ENCODE data around the gene RHOJ.
"Not testable (repeated sequence)": the region's sequence is repeated elsewhere in the genome, so short reads cannot be mapped to it uniquely, and the experiment has no call there.

Gene RHOJ

GRCh38 chr14:63204407-63205043 lies at the start of gene RHOJ:
TSS of gene RHOJ (plus strand) at chr14:63204443. CDS start at chr14:63204870, 427 bp downstream.
- DNase-seq, result no peak

GRCh38 chr14:63155511-63156185 lies 48.6 kb upstream of the RHOJ start:
- no peak for DNase-seq

GRCh38 chr14:63157195-63157594 lies 47.0 kb upstream of the RHOJ start:
- DNase-seq, result no peak

- DNase-seq, result no peak
Measured at GRCh38 chr14:63163306-63163705, 40.9 kb upstream of the RHOJ start.

- DNase-seq, result no peak
Measured at GRCh38 chr14:63164108-63164683, 40.0 kb upstream of the RHOJ start.

- not testable (repeated sequence) for DNase-seq
Measured at GRCh38 chr14:63165267-63165666, 39.0 kb upstream of the RHOJ start.

GRCh38 chr14:63167044-63167443 lies 37.2 kb upstream of the RHOJ start:
- no peak for DNase-seq

- DNase-seq, result no peak
Measured at GRCh38 chr14:63174760-63175191, 29.5 kb upstream of the RHOJ start.

GRCh38 chr14:63175531-63175930 lies 28.7 kb upstream of the RHOJ start:
- no peak for DNase-seq

GRCh38 chr14:63178912-63179311 lies 25.3 kb upstream of the RHOJ start:
- DNase-seq, result no peak

GRCh38 chr14:63179383-63179782 lies 24.9 kb upstream of the RHOJ start:
- DNase-seq, result no peak

- no peak for DNase-seq
Measured at GRCh38 chr14:63180011-63180410, 24.2 kb upstream of the RHOJ start.

- no peak for DNase-seq
Measured at GRCh38 chr14:63182968-63183367, 21.3 kb upstream of the RHOJ start.

- no peak for DNase-seq
Measured at GRCh38 chr14:63186453-63186852, 17.8 kb upstream of the RHOJ start.

- no peak for DNase-seq
Measured at GRCh38 chr14:63191211-63191610, 13.0 kb upstream of the RHOJ start.

- DNase-seq, result no peak
Measured at GRCh38 chr14:63192085-63192484, 12.2 kb upstream of the RHOJ start.

- no peak for DNase-seq
Measured at GRCh38 chr14:63193236-63193635, 11.0 kb upstream of the RHOJ start.

GRCh38 chr14:63200035-63200740 lies 4.1 kb upstream of the RHOJ start:
- no peak for DNase-seq

GRCh38 chr14:63200767-63201166 lies 3.5 kb upstream of the RHOJ start:
- no peak for DNase-seq

GRCh38 chr14:63203015-63203414 lies 1.2 kb upstream of the RHOJ start:
- no peak for DNase-seq

- DNase-seq, result no peak
Measured at GRCh38 chr14:63203618-63204406, 431 bp upstream of the RHOJ start.

- no peak for DNase-seq
Measured at GRCh38 chr14:63205044-63205575, 867 bp downstream of the RHOJ start.

GRCh38 chr14:63205866-63206265 lies 1.6 kb downstream of the RHOJ start:
- no peak for DNase-seq

Data from CD4-positive, alpha-beta T cell treated with Interleukin-1 beta for 1 hour (primary cell).